Glutamatergic neuron (in vitro differentiated cells): ENCODE data around the gene MTR. TPM values are rescaled to one million over a fixed set of nuclear protein-coding genes. Genes with fewer than 3 reads are reported as not detected.
"Not testable (repeated sequence)": the region's sequence is repeated elsewhere in the genome, so short reads cannot be mapped to it uniquely, and the experiment has no call there.

Experiments used
- DNase-seq: peaks from one replicate; pipeline ENCODE4 v3.0.0; 2022
- H3K27ac Mint-ChIP-seq: one replicate; pipeline ENCODE4 v1.8.0; 2020; ENCODE audit warnings: mild to moderate bottlenecking, mixed read lengths, inconsistent platforms; ENCODE audit not compliant: unreplicated experiment
- H3K27me3 Mint-ChIP-seq: one replicate; pipeline ENCODE4 v1.8.0; 2020; ENCODE audit warnings: mild to moderate bottlenecking, moderate library complexity, mixed read lengths, inconsistent platforms; ENCODE audit not compliant: unreplicated experiment
- H3K36me3 Mint-ChIP-seq: one replicate; pipeline ENCODE4 v1.8.0; 2020; ENCODE audit warnings: mild to moderate bottlenecking, mixed read lengths, inconsistent platforms; ENCODE audit not compliant: unreplicated experiment
- H3K4me1 Mint-ChIP-seq: one replicate; pipeline ENCODE4 v1.8.0; 2020; ENCODE audit warnings: mild to moderate bottlenecking, low read depth, mixed read lengths, inconsistent platforms; ENCODE audit not compliant: unreplicated experiment
- H3K4me3 Mint-ChIP-seq: one replicate; pipeline ENCODE4 v1.8.0; 2020; ENCODE audit warnings: mild to moderate bottlenecking, mixed read lengths, inconsistent platforms; ENCODE audit not compliant: unreplicated experiment
- H3K9me3 Mint-ChIP-seq: one replicate; pipeline ENCODE4 v1.8.0; 2020; ENCODE audit warnings: mild to moderate bottlenecking, moderate library complexity, mixed read lengths, inconsistent platforms; ENCODE audit not compliant: unreplicated experiment
- CTCF ChIP-seq: fragments of 200-600 bp; sonication (generic); IDR thresholded peaks from one replicate; pipeline ENCODE4 v1.5.0; 2021; ENCODE audit not compliant: partially characterized antibody, unreplicated experiment
- total RNA-seq: library from RNA; stranded (reverse); fragmentation: NEBNext Ultra II Directional; extraction: Animal tissue kit (Norgen Biotek cat#: 25700); gene quantifications from one replicate; pipeline ENCODE4 v1.2.1, GENCODE V29; 2021; ENCODE audit not compliant: unreplicated experiment

Gene MTR
- total RNA-seq, 1 donor from 2014 or later, result 33.2 TPM

DNA sequence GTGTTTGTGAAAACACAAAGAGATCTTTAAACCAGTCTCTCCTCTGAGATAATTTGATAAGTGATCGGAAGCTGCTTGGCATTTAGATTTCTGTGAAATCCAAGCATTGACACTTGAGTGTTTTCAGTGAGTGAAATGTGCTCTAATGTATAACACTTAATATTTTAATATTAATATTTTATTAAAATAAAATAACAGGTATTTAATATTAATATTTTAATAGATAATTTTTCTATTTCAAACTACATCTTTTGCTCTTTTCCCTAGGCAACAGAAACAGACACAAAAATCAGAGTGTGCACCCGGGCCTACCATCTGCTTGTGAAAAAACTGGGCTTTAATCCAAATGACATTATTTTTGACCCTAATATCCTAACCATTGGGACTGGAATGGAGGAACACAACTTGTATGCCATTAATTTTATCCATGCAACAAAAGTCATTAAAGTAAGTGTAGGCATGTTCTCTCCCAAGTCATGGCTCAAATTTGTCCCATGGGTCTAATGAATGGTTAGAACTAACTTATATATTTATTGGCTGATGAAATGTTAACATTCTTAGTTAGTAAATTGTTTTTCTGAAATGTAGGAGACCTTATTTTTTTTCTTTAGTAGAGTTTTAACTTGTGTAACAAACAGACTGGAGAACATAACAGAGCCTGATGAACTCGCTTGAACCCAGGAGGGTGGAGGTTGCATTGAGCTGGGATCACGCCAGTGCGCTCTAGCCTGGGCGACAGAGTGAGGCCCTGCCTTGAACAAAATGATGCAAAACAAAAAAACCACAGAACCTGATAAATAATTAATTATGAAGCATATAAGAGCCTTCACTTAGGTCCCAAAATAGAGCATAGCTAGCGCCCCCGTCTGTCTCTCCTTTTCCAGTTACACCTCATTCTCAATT is 55.2 kb downstream of the MTR start:
- Mint-ChIP-seq H3K27me3 (peaks cover 1% of the 10 kb centered on the region), H3K4me3 (no peak overlapping the region), H3K4me1 (no peaks in the 10 kb centered on the region), H3K36me3 (no peaks in the 10 kb centered on the region), H3K9me3 (no peaks in the 10 kb centered on the region), H3K27ac (no peak overlapping the region)
- DNase-seq, result no peak
- TF ChIP-seq CTCF, result no peak

GRCh38 chr1:236851871-236852270 is 56.8 kb downstream of the MTR start:
- Mint-ChIP-seq H3K4me3 (no peak overlapping the region), H3K36me3 (no peaks in the 10 kb centered on the region), H3K9me3 (no peaks in the 10 kb centered on the region), H3K4me1 (no peaks in the 10 kb centered on the region), H3K27ac (no peak overlapping the region), H3K27me3 (peaks cover 3% of the 10 kb centered on the region)
- DNase-seq, result no peak
- TF ChIP-seq CTCF, result no peak

DNA sequence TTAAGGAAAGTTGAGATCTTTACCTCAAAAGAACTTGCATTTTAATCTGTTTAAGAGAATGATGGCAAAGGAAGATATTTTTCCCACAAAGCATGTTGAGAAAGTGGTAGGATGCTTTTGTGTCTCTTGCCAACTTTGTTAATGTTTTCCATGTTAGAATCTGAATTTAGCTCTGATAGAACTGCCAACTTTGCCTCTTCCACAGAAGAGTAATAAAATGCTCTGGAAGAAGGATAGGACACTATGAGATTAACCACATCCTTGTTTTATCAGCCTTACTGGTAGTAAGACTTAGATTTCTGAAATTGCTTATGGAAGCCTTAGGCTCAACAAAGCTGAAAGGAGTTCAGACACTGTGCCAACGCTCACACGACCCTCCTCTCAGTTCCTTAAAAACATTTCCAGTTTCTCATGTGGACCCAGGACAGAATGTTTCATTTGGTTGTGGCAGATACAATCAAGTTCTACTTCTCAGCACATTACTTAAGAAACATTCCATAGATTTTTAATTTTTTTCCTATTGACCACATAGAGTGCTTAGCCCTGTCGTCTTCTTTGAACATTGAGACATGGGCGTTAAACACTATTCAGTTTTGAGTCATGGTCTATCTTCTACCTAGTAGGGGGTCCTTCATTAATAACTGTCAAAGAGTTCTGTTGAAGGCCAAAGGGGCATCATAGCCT is 59.0 kb downstream of the MTR start:
- H3K36me3 Mint-ChIP-seq, result no peaks in the 10 kb centered on the region
- no peak overlapping the region for H3K4me3 Mint-ChIP-seq
- DNase-seq, result no peak
- H3K27ac Mint-ChIP-seq, result no peak overlapping the region
- no peaks in the 10 kb centered on the region for H3K9me3 Mint-ChIP-seq
- TF ChIP-seq CTCF, result no peak
- peaks cover 2% of the 10 kb centered on the region for H3K27me3 Mint-ChIP-seq
- no peaks in the 10 kb centered on the region for H3K4me1 Mint-ChIP-seq

GRCh38 chr1:236854605-236854983 is 59.5 kb downstream of the MTR start:
- no peak for DNase-seq
- no peaks in the 10 kb centered on the region for H3K36me3 Mint-ChIP-seq
- TF ChIP-seq CTCF, result no peak
- no peaks in the 10 kb centered on the region for H3K4me1 Mint-ChIP-seq
- H3K9me3 Mint-ChIP-seq, result no peaks in the 10 kb centered on the region
- peaks cover 2% of the 10 kb centered on the region for H3K27me3 Mint-ChIP-seq
- no peak overlapping the region for H3K4me3 Mint-ChIP-seq
- H3K27ac Mint-ChIP-seq, result no peak overlapping the region

GRCh38 chr1:236856649-236857048 is 61.6 kb downstream of the MTR start:
- DNase-seq, H3K4me3 Mint-ChIP-seq, H3K36me3 Mint-ChIP-seq, H3K4me1 Mint-ChIP-seq, H3K27ac Mint-ChIP-seq, H3K9me3 Mint-ChIP-seq, H3K27me3 Mint-ChIP-seq: not testable (repeated sequence)
